DOHH2 (cell line): ENCODE measurements around the gene RABGAP1.

Source experiments
- EZH2phosphoT487 ChIP-seq: fragments of 200-600 bp; sonication (generic); IDR thresholded peaks from 2 replicates; pipeline ENCODE4 v1.6.1; 2017; ENCODE audit warnings: borderline replicate concordance, mild to moderate bottlenecking, antibody characterized with exemption, low read length, moderate library complexity, mixed read lengths
- TF ChIP-seq, protein P1 (sequence below): fragments of 200-600 bp; sonication (generic); IDR thresholded peaks from one replicate; pipeline ENCODE4 v1.5.1; 2014; ENCODE audit warnings: antibody characterized with exemption, mild to moderate bottlenecking, low read depth, low read length; ENCODE audit not compliant: poor library complexity, severe bottlenecking

DNA sequence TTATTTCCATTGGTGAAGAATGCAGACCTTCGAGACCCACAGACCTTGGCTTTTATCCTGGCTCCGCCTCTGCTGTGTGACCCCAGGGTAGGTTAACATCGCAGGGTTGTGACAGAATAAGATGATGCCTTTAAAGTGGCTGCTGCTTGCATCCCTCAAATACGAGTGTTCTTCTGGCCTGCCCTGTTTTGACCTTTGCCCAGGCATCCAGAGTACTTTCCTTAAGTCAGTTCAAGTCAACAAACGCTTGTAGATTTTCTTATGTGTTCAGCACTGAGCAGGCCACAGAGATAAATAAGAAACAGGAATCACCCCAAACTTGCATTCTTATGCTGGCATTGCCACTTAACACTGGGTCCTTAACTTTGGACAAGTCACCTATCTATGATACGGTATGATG is 142.9 kb downstream of the RABGAP1 start:
- TF ChIP-seq, protein P1, sequence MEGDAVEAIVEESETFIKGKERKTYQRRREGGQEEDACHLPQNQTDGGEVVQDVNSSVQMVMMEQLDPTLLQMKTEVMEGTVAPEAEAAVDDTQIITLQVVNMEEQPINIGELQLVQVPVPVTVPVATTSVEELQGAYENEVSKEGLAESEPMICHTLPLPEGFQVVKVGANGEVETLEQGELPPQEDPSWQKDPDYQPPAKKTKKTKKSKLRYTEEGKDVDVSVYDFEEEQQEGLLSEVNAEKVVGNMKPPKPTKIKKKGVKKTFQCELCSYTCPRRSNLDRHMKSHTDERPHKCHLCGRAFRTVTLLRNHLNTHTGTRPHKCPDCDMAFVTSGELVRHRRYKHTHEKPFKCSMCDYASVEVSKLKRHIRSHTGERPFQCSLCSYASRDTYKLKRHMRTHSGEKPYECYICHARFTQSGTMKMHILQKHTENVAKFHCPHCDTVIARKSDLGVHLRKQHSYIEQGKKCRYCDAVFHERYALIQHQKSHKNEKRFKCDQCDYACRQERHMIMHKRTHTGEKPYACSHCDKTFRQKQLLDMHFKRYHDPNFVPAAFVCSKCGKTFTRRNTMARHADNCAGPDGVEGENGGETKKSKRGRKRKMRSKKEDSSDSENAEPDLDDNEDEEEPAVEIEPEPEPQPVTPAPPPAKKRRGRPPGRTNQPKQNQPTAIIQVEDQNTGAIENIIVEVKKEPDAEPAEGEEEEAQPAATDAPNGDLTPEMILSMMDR, result no peak
- no peak for TF ChIP-seq EZH2phosphoT487
